Activated CD8-positive, alpha-beta memory T cell treated with anti-CD3 and anti-CD28 coated beads for 4 hours (primary cell): ENCODE data around the gene IFITM2.
"Not testable (repeated sequence)": the region's sequence is repeated elsewhere in the genome, so short reads cannot be mapped to it uniquely, and the experiment has no call there.

Experiments
- DNase-seq, 2 donors: peaks; one replicate each; pipeline ENCODE4 v3.0.0-alpha.2; 2020; ENCODE audit warnings: low read depth in 2 of 2

The IFITM2 gene

DNA sequence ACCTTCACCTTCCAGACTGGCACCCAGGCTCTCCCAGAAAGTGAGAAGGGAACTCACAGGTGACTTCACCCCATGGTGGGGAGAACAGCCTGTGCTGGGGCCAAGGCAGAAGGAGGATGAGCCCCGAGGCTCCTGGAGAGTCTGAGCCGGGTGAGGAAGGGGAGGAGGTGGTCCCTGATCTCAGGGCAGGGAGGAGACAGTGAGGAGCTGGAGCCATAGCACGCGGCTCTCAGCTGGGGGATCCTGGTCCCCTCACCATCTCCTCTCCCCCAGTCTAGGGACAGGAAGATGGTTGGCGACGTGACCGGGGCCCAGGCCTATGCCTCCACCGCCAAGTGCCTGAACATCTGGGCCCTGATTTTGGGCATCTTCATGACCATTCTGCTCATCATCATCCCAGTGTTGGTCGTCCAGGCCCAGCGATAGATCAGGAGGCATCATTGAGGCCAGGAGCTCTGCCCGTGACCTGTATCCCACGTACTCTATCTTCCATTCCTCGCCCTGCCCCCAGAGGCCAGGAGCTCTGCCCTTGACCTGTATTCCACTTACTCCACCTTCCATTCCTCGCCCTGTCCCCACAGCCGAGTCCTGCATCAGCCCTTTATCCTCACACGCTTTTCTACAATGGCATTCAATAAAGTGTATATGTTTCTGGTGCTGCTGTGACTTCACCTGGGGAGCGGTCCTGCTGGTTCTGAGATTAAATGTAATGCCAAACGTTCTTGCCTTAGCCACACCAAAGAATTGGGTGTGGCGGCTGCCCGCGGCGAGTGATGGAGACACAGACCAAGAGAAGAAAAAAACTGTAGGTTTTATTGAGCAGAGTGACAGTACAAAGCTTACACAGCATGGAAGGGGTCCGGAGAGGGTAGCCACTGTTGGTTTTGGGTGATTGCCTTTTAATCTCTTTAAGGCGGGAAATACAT lies 1.4 kb downstream of the IFITM2 start:
- not testable (repeated sequence) for DNase-seq

- DNase-seq = not testable (repeated sequence)
These were observed 2.5 kb downstream of the IFITM2 start for GRCh38 chr11:309979-310572.

DNA sequence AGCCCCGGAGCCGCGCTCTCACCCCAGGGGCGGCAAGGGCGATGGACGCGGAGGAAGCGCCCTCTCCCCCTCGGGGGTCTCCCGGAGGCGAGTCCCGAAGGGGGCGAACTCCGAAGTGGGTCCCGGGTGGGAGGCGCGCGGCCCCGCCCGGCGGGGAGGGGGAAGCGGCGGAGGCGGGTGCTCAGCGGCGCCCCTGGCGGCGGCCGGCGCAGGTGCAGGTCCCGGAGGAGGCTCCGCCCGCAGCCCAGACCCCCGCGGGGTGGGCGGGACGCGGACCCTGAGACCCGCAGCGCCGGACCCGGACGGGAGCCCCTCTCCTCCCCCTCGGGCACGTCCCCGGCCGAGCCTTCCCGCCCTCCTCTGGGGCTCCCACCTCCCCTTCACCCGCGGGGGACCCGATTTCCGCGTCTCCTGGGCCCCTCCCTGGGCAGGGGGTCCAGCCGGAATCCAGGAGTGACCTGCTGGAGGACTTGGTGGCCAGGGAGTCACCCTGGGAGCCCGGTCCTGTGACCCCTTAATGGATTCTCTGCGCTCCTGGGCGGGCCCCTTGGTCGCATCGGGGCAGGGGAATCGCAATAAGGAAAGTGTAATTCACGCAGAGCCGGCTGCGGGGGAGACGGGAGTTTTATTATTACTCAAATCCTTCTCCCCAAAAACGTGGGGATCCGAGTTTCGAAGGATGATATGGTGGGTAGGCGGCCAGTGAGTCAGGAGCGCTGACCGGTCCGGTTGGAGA lies 3.6 kb downstream of the IFITM2 start:
- DNase-seq = not testable (repeated sequence)

GRCh38 chr11:312092-312816 lies 4.6 kb downstream of the IFITM2 start:
- no peak for DNase-seq

- no peak for DNase-seq
These were observed 5.7 kb downstream of the IFITM2 start for GRCh38 chr11:313304-313786.

- DNase-seq = no peak
These were observed 6.4 kb downstream of the IFITM2 start, which contains the start of gene IFITM1 for GRCh38 chr11:313787-314553. Gene IFITM1 (plus strand): TSS chr11:314040. CDS start chr11:314171, 131 bp downstream.

DNA sequence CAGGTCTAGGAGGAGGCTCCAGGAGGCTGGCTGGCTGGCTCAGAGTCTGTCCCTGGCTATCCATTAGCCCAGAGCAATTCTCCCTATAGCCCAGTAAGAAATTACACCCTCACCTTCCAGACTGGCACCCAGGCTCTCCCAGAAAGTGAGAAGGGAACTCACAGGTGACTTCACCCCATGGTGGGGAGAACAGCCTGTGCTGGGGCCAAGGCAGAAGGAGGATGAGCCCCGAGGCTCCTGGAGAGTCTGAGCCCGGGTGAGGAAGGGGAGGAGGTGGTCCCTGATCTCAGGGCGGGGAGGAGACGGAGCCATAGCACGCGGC lies 6.9 kb downstream of the IFITM2 start:
- not testable (repeated sequence) for DNase-seq

GRCh38 chr11:315051-315481 lies 7.5 kb downstream of the IFITM2 start:
- no peak for DNase-seq

DNA sequence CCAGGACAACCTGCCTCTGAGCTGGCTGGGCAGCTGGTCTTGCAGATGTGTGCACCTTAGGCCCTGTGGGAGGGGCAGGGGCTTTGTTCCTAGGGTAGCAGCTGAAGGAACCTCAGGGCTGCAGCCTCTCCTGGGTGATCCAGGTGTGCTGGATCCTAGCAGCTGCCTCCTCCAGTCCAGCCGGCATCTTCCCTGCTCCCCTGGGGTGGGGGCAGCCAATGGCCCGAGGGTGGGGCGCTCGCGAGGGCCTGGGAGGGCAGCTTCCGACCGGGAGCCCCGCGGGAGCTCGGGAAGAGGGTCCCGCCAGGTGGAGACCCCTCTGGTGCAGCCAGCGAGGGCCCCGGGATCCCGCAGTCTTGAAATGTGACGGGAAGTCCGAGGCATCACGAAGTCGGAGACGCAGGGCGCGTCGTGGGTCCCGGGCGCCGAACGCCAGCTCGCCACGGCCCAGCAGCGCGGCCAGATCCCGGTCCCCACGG lies 7.9 kb downstream of the IFITM2 start:
- DNase-seq = no peak

DNA sequence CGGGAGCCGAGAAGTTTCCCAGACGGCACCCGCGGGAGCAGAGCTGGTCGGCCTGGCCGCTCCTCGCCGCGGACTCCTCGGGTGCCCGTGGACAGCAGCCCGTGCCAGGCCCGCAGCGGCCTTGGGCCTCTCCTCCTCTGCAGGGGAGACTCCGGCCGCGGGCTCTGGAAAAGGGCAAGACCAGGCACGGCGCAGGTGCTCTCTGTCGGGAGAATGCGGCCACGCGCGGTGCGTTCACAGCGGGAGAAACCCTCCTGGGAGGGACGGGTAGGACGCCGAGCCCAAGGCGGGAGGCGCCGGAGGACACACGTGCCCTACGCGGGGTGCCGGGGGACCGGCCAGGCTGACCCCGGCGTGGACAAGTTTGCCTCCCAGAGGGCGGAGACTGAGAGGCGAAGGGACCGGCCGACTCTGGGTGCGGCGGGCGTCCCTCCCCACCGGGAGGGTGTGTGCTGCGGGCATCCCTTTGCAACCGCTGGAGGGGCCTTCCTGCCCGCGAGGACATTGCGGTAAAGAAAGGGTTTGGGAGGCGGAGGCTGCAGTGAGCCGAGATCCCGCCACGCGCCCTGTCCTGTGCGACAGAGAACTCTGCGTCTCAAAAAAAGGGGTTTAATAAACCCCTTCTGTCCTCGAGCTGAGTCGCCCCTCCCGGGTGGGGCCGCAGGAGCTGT lies 8.6 kb downstream of the IFITM2 start:
- no peak for DNase-seq

DNA sequence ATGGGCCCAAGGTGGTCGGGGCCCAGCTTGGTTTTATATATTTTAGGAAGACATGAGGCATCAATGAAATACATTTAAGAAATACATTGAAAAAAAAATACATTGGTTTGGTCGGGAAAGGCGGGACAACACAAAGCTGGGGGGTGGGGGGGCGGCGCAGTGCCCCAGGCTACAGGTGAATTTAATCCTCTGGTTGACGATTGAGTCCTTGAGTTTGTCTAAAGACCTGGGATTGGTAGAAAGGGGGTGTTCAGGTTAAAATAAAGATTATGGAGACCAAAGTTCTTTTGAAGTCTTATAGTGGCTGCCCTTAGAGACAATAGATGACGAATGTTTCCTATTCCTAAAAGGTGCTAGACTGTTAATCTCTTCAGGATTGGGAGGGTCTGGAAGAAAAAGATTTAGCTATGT lies 9.3 kb downstream of the IFITM2 start:
- no peak for DNase-seq

GRCh38 chr11:317668-318404 lies 10.2 kb downstream of the IFITM2 start:
- not testable (repeated sequence) for DNase-seq

GRCh38 chr11:318405-319120 lies 10.9 kb downstream of the IFITM2 start:
- not testable (repeated sequence) for DNase-seq

DNA sequence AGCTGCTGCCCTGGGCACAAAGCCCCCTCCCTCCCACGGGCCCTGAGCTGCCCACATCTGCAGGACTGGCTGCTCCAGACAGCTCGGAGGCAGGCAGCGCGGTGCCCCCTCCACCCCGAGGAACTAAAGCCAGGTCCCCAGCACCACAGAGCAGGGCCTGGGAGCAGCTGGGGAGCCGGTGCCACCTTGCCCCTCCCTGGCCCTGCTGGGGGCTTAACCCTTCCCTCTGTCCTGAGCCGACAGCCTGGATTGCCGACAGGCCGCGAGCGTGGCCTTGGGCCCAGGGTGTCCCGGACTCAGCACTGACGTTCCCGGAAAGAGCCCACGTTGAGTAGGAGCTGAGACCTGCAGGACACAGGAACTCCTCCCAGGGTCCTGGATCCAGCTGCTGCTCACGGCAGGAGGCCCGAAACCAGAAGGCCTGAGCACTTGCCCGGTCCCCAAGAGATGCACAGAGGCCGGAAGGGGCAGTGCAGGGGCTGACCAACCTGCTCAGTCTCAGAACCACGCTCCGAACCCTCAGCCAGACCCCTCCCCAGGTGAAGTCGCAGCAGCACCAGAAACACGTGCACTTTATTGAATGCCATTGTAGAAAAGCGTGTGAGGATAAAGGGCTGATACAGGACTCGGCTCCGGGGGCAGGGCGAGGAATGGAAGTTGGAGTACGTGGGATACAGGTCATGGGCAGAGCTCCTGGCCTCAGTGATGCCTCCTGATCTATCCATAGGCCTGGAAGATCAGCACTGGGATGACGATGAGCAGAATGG lies 11.7 kb downstream of the IFITM2 start:
- DNase-seq = not testable (repeated sequence)

GRCh38 chr11:319888-320273 lies 12.3 kb downstream of the IFITM2 start:
- DNase-seq = not testable (repeated sequence)

DNA sequence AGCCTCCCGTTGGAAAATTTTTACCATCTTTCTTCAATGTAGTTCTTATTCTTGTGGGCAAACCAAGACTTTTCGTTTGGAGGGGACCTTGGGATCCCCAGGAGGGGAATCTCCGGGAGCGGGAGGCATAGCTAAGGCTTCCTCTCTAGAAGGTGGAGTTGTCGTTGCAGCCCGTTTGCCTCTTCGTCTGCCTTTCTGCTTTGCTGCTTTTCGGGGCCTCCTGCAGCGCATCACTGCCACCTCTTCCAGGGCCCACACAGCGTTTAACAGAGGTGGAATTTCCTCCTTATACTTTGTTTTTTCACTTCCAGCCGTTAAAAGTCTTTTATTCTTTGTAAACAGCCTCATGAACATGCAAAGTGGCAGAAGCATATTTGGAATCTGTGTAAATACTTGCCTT lies 16.5 kb downstream of the IFITM2 start:
- no peak for DNase-seq

DNA sequence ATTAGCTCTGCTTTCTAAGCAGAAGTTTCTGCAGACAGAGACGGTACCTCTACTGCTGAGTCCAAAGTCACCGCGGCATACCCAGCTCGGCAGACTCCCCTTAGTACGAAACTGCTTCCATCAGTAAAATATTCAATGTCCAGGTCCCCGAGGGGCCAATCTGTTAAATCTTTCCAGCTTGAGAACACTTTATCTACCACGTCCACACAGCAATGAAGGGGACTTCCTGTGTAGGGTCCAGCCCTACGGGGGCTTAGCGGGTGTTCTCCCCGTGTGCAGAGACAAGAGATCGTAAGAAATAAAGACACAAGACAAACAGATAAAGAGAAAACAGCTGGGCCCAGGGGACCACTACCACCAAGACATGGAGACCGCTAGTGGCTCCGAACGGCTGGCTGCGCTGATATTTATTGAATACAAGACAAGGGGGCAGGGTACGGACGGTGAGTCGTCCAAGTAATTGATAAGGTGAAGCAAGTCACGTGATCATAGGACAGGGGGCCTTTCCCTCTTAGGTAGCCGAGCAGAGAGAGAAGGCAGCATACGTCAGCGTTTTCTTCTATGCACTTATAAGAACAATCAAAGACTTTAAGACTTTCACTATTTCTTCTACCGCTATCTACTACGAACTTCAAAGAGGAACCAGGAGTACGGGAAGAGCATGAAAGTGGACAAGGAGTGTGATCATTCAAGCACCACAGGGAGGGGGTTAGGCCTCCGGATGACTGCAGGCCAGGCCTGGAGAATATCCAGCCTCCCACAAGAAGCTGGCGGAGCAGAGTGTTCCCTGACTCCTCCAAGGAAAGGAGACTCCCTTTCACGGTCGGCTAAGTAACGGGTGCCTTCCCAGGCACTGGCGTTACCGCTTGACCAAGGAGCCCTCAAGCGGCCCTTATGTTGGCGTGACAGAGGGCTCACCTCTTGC lies 17.2 kb downstream of the IFITM2 start:
- DNase-seq = not testable (repeated sequence)
